SW480 (cell line): ENCODE results near the gene HOXC5.

Source experiments
- DNase-seq: peaks from one replicate; pipeline ENCODE4 v3.0.0-alpha.2; 2016; ENCODE audit warnings: low spot score

Gene HOXC5

GRCh38 chr12:54032627-54033100 lies at the start of gene HOXC5:
Gene HOXC5 (plus strand): TSS chr12:54033050. CDS start chr12:54033123, 73 bp downstream.
- DNase-seq = peak; percentile 86

GRCh38 chr12:53983568-53983949 lies 49.3 kb upstream of the HOXC5 start:
- DNase-seq = no peak

GRCh38 chr12:53983950-53984572 lies 48.8 kb upstream of the HOXC5 start:
- DNase-seq = no peak

GRCh38 chr12:53984901-53985691 lies 47.8 kb upstream of the HOXC5 start, which contains the start of gene HOXC10:
Gene HOXC10 (plus strand): TSS chr12:53985146. CDS start chr12:53985260, 114 bp downstream.
- DNase-seq = peak; percentile 94

GRCh38 chr12:53985692-53985993 lies 47.2 kb upstream of the HOXC5 start:
- DNase-seq = no peak

GRCh38 chr12:53985994-53986685 lies 46.7 kb upstream of the HOXC5 start:
- DNase-seq = peak; percentile 49

GRCh38 chr12:53986686-53987483 lies 46.0 kb upstream of the HOXC5 start:
- no peak for DNase-seq

- no peak for DNase-seq
Measured at GRCh38 chr12:53987787-53988230, 45.0 kb upstream of the HOXC5 start.

GRCh38 chr12:53988541-53989226 lies 44.2 kb upstream of the HOXC5 start:
- no peak for DNase-seq

- DNase-seq = peak; percentile 68
Measured at GRCh38 chr12:53989227-53990113, 43.4 kb upstream of the HOXC5 start.

- no peak for DNase-seq
Measured at GRCh38 chr12:53990311-53991076, 42.4 kb upstream of the HOXC5 start.

GRCh38 chr12:53991077-53991460 lies 41.8 kb upstream of the HOXC5 start:
- DNase-seq = no peak

- no peak for DNase-seq
Measured at GRCh38 chr12:53992377-53992889, 40.4 kb upstream of the HOXC5 start.

- DNase-seq = no peak
Measured at GRCh38 chr12:53993162-53994008, 39.5 kb upstream of the HOXC5 start.

- no peak for DNase-seq
Measured at GRCh38 chr12:53994009-53994263, 38.9 kb upstream of the HOXC5 start.

GRCh38 chr12:53994264-53995001 lies 38.4 kb upstream of the HOXC5 start:
- peak; percentile 51 for DNase-seq

- DNase-seq = peak; percentile 46
Measured at GRCh38 chr12:53995002-53995377, 37.9 kb upstream of the HOXC5 start.
